Limb (tissue), 2 donors: ENCODE results near the gene AGAP2.
A peak's percentile ranks its signal among the peaks of the same experiment; 100 is the strongest.
"Not testable (repeated sequence)": the region's sequence is repeated elsewhere in the genome, so short reads cannot be mapped to it uniquely, and the experiment has no call there.

Source experiments
- DNase-seq, 2 donors: peaks; one replicate each; pipeline ENCODE4 v3.0.0-alpha.2; 2016; ENCODE audit errors: extremely low spot score in 2 of 2

Gene AGAP2

GRCh38 chr12:57738661-57739237 lies at the start of gene AGAP2:
AGAP2 (minus strand) TSS chr12:57738742; CDS start chr12:57738246, 496 bp downstream.
- DNase-seq = peak in 1 of 2 donors; percentile 82

DNA sequence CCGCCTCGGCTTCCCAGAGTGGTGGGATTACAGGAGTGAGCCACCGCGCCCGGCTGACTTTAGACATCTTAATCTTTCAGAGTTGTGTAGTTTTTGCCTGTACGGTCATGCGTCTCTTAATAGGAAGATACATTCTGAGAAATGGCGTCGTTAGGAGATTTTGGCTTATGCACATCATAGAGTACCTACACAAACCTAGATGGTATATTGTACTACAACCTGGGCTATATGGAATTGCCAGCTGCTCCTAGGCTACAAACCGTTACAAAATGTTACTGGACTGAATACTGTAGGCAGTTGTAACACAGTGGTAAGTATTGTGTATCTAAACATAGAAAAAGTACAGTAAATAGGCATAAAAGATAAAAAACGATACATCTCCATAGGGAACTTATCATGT lies 45.3 kb upstream of the AGAP2 start:
- no peak for DNase-seq

- no peak for DNase-seq
Observed at GRCh38 chr12:57783466-57783801, 44.9 kb upstream of the AGAP2 start.

- peak; percentile 95 to 98 for DNase-seq
Observed at GRCh38 chr12:57782608-57783465, 44.3 kb upstream of the AGAP2 start, which contains the start of gene TSFM. TSFM (plus strand) TSS chr12:57782787; CDS start chr12:57782802, 15 bp downstream.

DNA sequence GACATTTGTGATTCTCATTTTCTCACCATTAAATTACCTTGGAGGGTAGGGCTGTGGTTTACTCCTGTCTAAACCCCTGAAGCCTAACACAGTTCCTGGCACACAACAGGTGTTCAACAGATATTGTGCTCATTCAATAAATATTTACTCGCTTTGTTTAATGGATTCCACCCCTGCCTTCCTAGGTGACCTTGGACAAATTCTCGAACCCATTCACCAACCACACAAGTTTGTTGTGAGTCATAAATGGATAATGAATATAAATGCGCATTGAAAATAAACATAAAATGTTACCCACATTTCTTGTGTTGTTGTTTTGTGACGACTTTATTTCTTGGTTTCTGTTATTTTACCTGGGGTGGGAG lies 43.7 kb upstream of the AGAP2 start:
- DNase-seq = no peak

DNA sequence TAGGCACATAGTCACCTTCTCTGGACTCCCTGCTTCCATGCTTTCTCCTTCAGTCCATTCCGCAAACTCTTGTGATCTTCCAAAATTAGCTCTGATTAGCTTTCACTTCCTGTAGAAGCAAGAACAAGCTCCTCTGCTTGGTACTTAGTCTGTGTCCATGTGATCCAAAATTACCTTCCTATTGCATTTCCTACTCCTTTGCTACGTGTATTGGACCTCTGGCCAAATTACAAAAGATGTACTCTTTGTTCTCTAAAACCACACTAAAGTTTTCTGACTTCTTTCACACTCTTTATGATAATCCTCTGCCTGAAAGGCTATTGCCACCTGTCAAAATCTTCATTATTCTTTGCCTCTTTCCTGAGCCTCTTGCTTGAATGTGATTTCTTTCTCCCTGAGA lies 43.3 kb upstream of the AGAP2 start:
- DNase-seq = no peak

- DNase-seq = no peak
Observed at GRCh38 chr12:57781244-57781643, 42.7 kb upstream of the AGAP2 start.

- no peak for DNase-seq
Observed at GRCh38 chr12:57780284-57780897, 41.8 kb upstream of the AGAP2 start.

DNA sequence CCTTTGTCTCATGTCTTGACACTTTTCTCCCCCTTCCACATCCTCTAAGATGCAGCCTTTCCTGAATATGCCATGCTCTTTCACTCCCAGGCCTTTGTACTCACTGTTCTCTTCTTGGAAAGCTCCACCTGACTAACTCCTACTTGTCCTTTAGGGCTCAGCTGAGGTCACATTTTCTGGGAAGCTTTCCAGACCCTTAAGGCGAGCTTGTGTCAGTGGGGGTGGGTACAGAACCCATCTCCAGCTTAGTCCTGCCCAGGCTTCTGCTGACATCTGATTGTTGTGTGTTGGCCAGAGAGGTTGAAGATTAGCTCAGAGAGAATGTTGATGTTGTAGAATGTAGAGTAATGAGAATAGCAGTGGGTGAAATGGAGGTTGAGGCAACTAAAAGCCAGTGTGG lies 41.2 kb upstream of the AGAP2 start:
- no peak for DNase-seq

DNA sequence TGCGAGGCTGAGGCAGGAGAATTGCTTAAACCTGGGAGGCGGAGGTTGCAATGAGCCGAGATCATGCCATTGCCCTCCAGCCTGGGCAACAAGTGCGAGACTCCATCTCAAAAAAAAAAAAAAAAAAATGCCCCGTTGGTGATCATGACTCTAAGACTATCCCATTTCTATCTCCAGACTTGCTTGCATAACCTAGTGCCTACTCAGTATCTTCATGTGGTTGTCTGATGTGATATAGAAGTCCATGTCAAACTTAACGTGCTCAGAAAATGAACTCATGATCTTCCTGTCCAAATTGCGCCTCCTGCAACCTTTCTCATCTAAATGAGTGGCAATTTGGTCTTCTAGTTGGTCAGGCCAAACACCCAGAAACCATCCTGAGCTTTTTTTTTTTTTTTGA lies 39.4 kb upstream of the AGAP2 start:
- DNase-seq = no peak

- no peak for DNase-seq
Observed at GRCh38 chr12:57777367-57777766, 38.8 kb upstream of the AGAP2 start.

DNA sequence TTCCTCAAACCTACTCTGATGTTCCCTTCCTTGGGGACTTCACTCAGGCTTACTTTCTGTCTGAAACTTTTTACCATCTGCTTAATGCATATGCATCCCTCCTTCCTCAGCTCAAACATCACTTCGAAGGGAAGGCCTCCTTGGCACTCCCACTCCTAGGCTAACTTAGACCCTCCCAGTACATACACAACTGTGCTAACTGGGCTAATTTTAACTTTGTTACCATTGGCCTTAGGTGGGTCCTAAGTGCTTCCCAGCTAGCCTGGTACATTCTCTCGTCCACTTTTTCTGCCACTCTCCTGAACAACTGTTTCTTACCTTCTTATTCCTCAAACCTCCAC lies 37.7 kb upstream of the AGAP2 start:
- DNase-seq = no peak

GRCh38 chr12:57775563-57776246 lies 37.2 kb upstream of the AGAP2 start:
- DNase-seq = no peak

GRCh38 chr12:57775044-57775443 lies 36.5 kb upstream of the AGAP2 start:
- DNase-seq = no peak

DNA sequence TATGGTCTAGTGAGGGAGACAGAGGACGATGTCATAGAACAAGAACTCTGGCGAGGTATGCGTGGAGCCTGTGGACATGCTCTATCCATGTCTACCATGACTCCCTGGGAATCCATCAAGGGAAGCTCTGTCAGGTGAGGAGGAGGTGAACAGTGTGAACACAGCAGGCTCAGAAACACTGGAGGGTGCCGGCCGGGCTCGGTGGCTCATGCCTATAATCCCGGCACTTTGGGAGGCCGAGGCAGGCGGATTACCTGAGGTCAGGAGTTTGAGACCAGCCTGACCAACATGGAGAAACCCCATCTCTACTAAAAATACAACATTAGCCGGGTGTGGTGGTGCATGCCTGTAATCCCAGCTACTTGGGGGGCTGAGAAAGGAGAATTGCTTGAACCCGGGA lies 36.1 kb upstream of the AGAP2 start:
- not testable (repeated sequence) for DNase-seq

DNA sequence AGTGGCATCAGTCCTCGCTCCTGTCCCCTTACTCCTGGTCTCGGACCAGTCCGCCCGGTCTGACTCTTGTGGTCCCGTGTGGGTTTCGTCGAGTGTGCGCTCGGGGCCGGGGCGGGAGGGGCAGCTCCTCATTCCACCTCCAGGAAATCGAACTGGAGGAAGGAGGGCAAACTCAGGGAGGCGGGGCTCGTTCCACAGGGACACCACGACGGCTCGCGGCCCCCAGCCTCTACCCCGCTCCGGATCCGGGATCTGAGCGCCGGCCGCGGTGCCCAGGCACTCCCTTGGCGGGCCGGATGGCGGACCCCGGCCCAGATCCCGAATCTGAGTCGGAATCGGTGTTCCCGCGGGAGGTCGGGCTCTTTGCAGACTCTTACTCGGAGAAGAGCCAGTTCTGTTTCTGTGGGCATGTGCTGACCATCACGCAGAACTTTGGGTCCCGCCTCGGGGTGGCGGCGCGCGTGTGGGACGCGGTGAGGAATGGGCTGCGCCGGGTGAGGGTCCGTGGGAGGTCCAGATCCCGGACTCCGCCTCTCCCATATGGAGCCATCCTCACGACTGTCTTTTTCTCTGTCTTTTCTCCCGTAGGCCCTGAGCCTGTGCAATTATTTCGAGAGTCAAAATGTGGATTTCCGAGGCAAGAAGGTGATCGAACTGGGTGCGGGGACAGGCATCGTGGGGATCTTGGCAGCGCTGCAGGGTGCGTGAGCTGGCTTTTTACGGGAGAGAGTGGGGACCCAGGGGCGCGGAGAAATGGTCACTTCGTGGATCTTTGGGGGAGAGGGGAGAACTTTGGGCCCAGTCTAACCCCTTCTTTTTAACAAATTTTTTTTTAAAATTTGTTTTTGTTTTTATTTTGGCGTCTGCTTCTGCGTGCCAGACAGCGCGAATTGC lies 34.1 kb upstream of the AGAP2 start, which contains the start of gene EEF1AKMT3:
Gene EEF1AKMT3, plus strand, starts transcription at position 186 of the 894 bp plus-strand sequence. Its CDS starts 111 bp downstream, at position 297.
- peak in 1 of 2 donors; percentile 79 for DNase-seq

- DNase-seq = peak; percentile 95 to 97
Observed at GRCh38 chr12:57771873-57772428, 33.4 kb upstream of the AGAP2 start, which contains the start of gene METTL1. METTL1 (minus strand) TSS chr12:57772105; CDS start chr12:57772083, 22 bp downstream.

GRCh38 chr12:57771236-57771872 lies 32.8 kb upstream of the AGAP2 start:
- peak in 1 of 2 donors; percentile 95 for DNase-seq

DNA sequence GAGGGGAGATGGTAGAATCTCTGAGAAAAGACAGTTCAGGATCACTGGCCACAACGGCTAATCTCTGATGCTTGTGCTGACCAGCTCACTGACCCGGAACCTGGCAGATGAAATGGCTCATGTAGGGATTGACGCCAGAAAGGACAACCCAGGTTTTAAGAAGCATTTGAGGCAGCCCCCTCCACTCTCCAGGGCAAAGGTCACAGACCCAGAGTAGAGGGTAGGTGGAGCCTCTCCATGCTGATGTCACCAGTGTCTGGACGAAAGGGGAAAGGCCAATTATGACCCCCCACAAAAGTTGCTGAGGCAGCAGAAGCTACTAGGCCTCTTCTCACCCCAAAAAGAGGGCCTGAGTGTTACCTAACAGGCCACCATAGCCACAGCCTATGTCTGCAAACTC lies 32.2 kb upstream of the AGAP2 start:
- DNase-seq = no peak

DNA sequence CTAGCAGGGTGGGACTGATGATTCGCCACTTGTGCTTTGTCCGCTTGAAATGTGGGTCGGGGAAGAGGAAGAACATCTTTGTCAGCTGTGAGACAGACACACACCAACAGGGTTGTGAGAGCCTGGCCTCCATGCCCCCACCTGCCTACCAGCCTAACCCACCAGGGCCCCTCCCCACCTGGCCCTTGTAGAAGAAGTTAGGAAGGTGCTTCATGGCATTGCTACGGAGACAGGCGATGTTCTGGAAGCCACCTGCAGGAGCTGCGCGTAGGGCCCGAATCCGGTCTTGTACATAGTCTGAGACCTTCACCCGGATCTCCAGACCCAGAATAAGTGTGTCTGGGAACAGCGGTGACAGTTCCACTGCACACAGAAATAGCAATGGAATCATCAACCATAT lies 31.1 kb upstream of the AGAP2 start:
- no peak for DNase-seq
